Left lung (tissue), 10 donors: ENCODE data around the gene MEX3D. TPM values are rescaled to one million over a fixed set of nuclear protein-coding genes. Genes with fewer than 3 reads are reported as not detected.

Experiments
- ATAC-seq: fragments of 200-7000 bp; cut with Tn5 transposase; one replicate; pipeline ENCODE4 v1.9.1; 2020; ENCODE audit warnings: moderate library complexity
- DNase-seq, 4 donors: peaks; one replicate each; pipeline ENCODE4 v3.0.0-alpha.2; 2013 to 2020
- H3K27ac ChIP-seq, 2 donors: fragments of 200-600 bp; sonication (generic) in 1 of 2; one replicate each; pipeline versions ENCODE4 v1.5.0 to v1.8.0; 2020 to 2021
- H3K27me3 ChIP-seq, 2 donors: fragments of 200-600 bp; sonication (generic) in 1 of 2; one replicate each; pipeline versions ENCODE4 v1.5.0 to v1.8.0; 2020 to 2021
- H3K36me3 ChIP-seq, 2 donors: fragments of 200-600 bp; sonication (generic) in 1 of 2; one replicate each; pipeline versions ENCODE4 v1.5.0 to v1.8.0; 2020 to 2021
- H3K4me1 ChIP-seq, 2 donors: fragments of 200-600 bp; one replicate each; pipeline ENCODE4 v1.8.0; 2021
- H3K4me3 ChIP-seq, 2 donors: fragments of 200-600 bp; sonication (generic) in 1 of 2; one replicate each; pipeline versions ENCODE4 v1.5.0 to v1.8.0; 2020 to 2021; ENCODE audit warnings: mild to moderate bottlenecking in 1 of 2
- H3K9me3 ChIP-seq, 2 donors: fragments of 200-600 bp; sonication (generic) in 1 of 2; one replicate each; pipeline versions ENCODE4 v1.5.0 to v1.8.0; 2020 to 2021
- CTCF ChIP-seq, 2 donors: fragments of 200-600 bp; sonication (generic) in 1 of 2; IDR thresholded peaks; one replicate each; pipeline versions ENCODE4 v1.5.0 to v1.8.0; 2021; ENCODE audit warnings: antibody characterized with exemption in 2 of 2
- intact Hi-C, 2 donors: fragments of 100-400 bp; cut with DNase I; formaldehyde crosslinking; loops; one replicate each; pipeline versions ENCODE4 v1.11.2 to v1.14.2; 2022
- polyA plus RNA-seq, 6 donors: library from polyadenylated mRNA; unstranded; fragments of 120-200 nt; gene quantifications; one replicate each; pipeline ENCODE4 v1.2.1, GENCODE V29; 2013; ENCODE audit not compliant: insufficient read length in 6 of 6
- total RNA-seq, 2 donors: library from RNA; stranded (reverse); fragmentation: NEBNext Ultra II Directional; extraction: Animal tissue kit (Norgen Biotek cat#: 25700); gene quantifications; one replicate each; pipeline ENCODE4 v1.2.1, GENCODE V29; 2021
- donor health status: DM: no; HTN: yes; CAD: no.
- donor health status: DM: no; HTN: no; CAD: no.

Gene MEX3D
- total and polyA plus RNA-seq, 8 donors: 15.8 to 42.6 (median 26.3) TPM

GRCh38 chr19:1598777-1599459 is 30.8 kb upstream of the MEX3D start:
- TF ChIP-seq CTCF (IDR thresholded peaks at IDR 0.05): no peak
- H3K4me3 ChIP-seq: no peak overlapping the region
- DNase-seq (no peak), ATAC-seq (no peak)
- no peak overlapping the region for H3K27ac ChIP-seq
- H3K36me3 ChIP-seq: peaks cover 0 to 58% of the 10 kb centered on the region in 2 donors
- intact Hi-C loops: no loop called here
- H3K4me1 ChIP-seq: peaks cover 5 to 27% of the 10 kb centered on the region in 2 donors
- no peaks in the 10 kb centered on the region for H3K27me3 ChIP-seq
- no peaks in the 10 kb centered on the region for H3K9me3 ChIP-seq

GRCh38 chr19:1593501-1593772 is 25.3 kb upstream of the MEX3D start:
- intact Hi-C loops: no loop called here
- TF ChIP-seq CTCF (IDR thresholded peaks at IDR 0.05): no peak
- H3K4me3 ChIP-seq: peak overlapping the region in 1 of 2 donors; percentile 80

GRCh38 chr19:1592755-1593500 is 24.8 kb upstream of the MEX3D start, which contains the start of gene MBD3:
MBD3 (minus strand) TSS chr19:1592865; CDS start chr19:1592631, 234 bp downstream.
- Histone ChIP-seq H3K4me3 (peak within 1 kb of the TSS; percentile 68 to 80), H3K9me3 (no peaks in the 10 kb centered on the region), H3K36me3 (peaks cover 0 to 25% of the 10 kb centered on the region in 2 donors), H3K27me3 (no peaks in the 10 kb centered on the region), H3K4me1 (peaks cover 13 to 32% of the 10 kb centered on the region in 2 donors), H3K27ac (peak within 1 kb of the TSS; percentile 90 to 95)
- ATAC-seq (peak; percentile 95), DNase-seq (peak; percentile 91 to 97 (median 94))
- TF ChIP-seq CTCF (IDR thresholded peaks at IDR 0.05): peak in 1 of 2 donors; percentile 23
- intact Hi-C loops: no loop called here

More at GRCh38 chr19:1593501-1593772, 25.3 kb upstream of the MEX3D start:
- ATAC-seq: no peak
- Histone ChIP-seq H3K9me3 (no peaks in the 10 kb centered on the region), H3K36me3 (peaks cover 0 to 30% of the 10 kb centered on the region in 2 donors), H3K27me3 (no peaks in the 10 kb centered on the region), H3K27ac (peak overlapping the region in 1 of 2 donors; percentile 90), H3K4me1 (peaks cover 13 to 32% of the 10 kb centered on the region in 2 donors)
- DNase-seq: no peak

- Histone ChIP-seq H3K4me3 (peak overlapping the region; percentile 68 to 80), H3K4me1 (peaks cover 13 to 32% of the 10 kb centered on the region in 2 donors), H3K36me3 (peaks cover 0 to 17% of the 10 kb centered on the region in 2 donors), H3K27ac (peak overlapping the region; percentile 90 to 95), H3K9me3 (no peaks in the 10 kb centered on the region), H3K27me3 (no peaks in the 10 kb centered on the region)
- peak; percentile 85 for ATAC-seq
- intact Hi-C loops: no loop called here
- TF ChIP-seq CTCF (IDR thresholded peaks at IDR 0.05): no peak
- peak; percentile 86 to 95 (median 90) for DNase-seq
Measured at GRCh38 chr19:1592024-1592754, 24.1 kb upstream of the MEX3D start.
